ENCODE data around the gene ROBO3.

Gene ROBO3

GRCh38 chr11:124865181-124865901 is at the start of gene ROBO3:
Gene ROBO3 (plus strand): TSS chr11:124865432. CDS start chr11:124865578, 146 bp downstream.
- no peak for FAIRE-seq

GRCh38 chr11:124817036-124817435 is 48.2 kb upstream of the ROBO3 start:
- FAIRE-seq: no peak

GRCh38 chr11:124821995-124822730 is 43.1 kb upstream of the ROBO3 start:
- no peak for FAIRE-seq

GRCh38 chr11:124823512-124824376 is 41.5 kb upstream of the ROBO3 start:
- FAIRE-seq: no peak

GRCh38 chr11:124825876-124826275 is 39.4 kb upstream of the ROBO3 start:
- no peak for FAIRE-seq

GRCh38 chr11:124829986-124830385 is 35.2 kb upstream of the ROBO3 start:
- FAIRE-seq: no peak

GRCh38 chr11:124830749-124831148 is 34.5 kb upstream of the ROBO3 start:
- FAIRE-seq: no peak

- no peak for FAIRE-seq
Measured at GRCh38 chr11:124831897-124832296, 33.3 kb upstream of the ROBO3 start.

GRCh38 chr11:124832571-124832970 is 32.7 kb upstream of the ROBO3 start:
- no peak for FAIRE-seq

- no peak for FAIRE-seq
Measured at GRCh38 chr11:124834526-124835180, 30.6 kb upstream of the ROBO3 start.

- FAIRE-seq: no peak
Measured at GRCh38 chr11:124835918-124836317, 29.3 kb upstream of the ROBO3 start.

- FAIRE-seq: no peak
Measured at GRCh38 chr11:124837491-124837856, 27.8 kb upstream of the ROBO3 start.

- no peak for FAIRE-seq
Measured at GRCh38 chr11:124838805-124839127, 26.5 kb upstream of the ROBO3 start.

- no peak for FAIRE-seq
Measured at GRCh38 chr11:124839128-124839971, 25.9 kb upstream of the ROBO3 start.

- FAIRE-seq: no peak
Measured at GRCh38 chr11:124839972-124840621, 25.1 kb upstream of the ROBO3 start.

- FAIRE-seq: no peak
Measured at GRCh38 chr11:124840666-124841065, 24.6 kb upstream of the ROBO3 start.

GRCh38 chr11:124841201-124841600 is 24.0 kb upstream of the ROBO3 start:
- FAIRE-seq: no peak

- FAIRE-seq: no peak
Measured at GRCh38 chr11:124841840-124842239, 23.4 kb upstream of the ROBO3 start.

GRCh38 chr11:124842305-124842704 is 22.9 kb upstream of the ROBO3 start:
- no peak for FAIRE-seq

GRCh38 chr11:124843616-124843910 is 21.7 kb upstream of the ROBO3 start:
- FAIRE-seq: no peak

- no peak for FAIRE-seq
Measured at GRCh38 chr11:124844664-124845079, 20.6 kb upstream of the ROBO3 start.
